Stomach smooth muscle (tissue), 2 donors: ENCODE measurements around the gene CIRBP.
A peak's percentile ranks its signal among the peaks of the same experiment; 100 is the strongest.

Source experiments
- H3K27ac ChIP-seq: one replicate; pipeline ENCODE4 v1.7.0; 2013; ENCODE audit warnings: mild to moderate bottlenecking, low read length, inconsistent platforms
- H3K27me3 ChIP-seq, 2 donors: one replicate each; pipeline ENCODE4 v1.7.0; 2013; ENCODE audit warnings: low read length in 2 of 2; ENCODE audit not compliant: insufficient read depth in 2 of 2, control insufficient read depth in 1 of 2
- H3K36me3 ChIP-seq, 2 donors: one replicate each; pipeline ENCODE4 v1.7.0; 2013; ENCODE audit warnings: low read length in 2 of 2; ENCODE audit not compliant: control insufficient read depth in 2 of 2, insufficient read depth in 2 of 2
- H3K4me1 ChIP-seq: one replicate; pipeline ENCODE4 v1.7.0; 2013; ENCODE audit warnings: low read length; ENCODE audit not compliant: control insufficient read depth, insufficient read depth
- H3K4me3 ChIP-seq, 2 donors: one replicate each; pipeline ENCODE4 v1.7.0; 2013; ENCODE audit warnings: low read length in 2 of 2
- H3K9ac ChIP-seq, 2 donors: one replicate each; pipeline ENCODE4 v1.7.0; 2013; ENCODE audit warnings: low read length in 2 of 2, mild to moderate bottlenecking in 1 of 2
- H3K9me3 ChIP-seq, 2 donors: one replicate each; pipeline ENCODE4 v1.7.0; 2013; ENCODE audit warnings: low read length in 2 of 2; ENCODE audit not compliant: control insufficient read depth in 2 of 2
- donor health status: healthy.
- donor health status: Pancreatic carcinoma.

The CIRBP gene

GRCh38 chr19:1322198-1322981 lies 53.3 kb downstream of the CIRBP start:
- no peak overlapping the region for H3K9ac ChIP-seq

GRCh38 chr19:1324249-1324805 lies 55.2 kb downstream of the CIRBP start:
- Histone ChIP-seq H3K4me3 (peak overlapping the region in 1 of 2 donors; percentile 60), H3K9ac (no peak overlapping the region), H3K36me3 (no peaks in the 10 kb centered on the region), H3K27me3 (peaks cover 15 to 18% of the 10 kb centered on the region in 2 donors), H3K9me3 (no peaks in the 10 kb centered on the region), H3K4me1 (peaks cover 8% of the 10 kb centered on the region), H3K27ac (no peak overlapping the region)

More at GRCh38 chr19:1322198-1322981, 53.3 kb downstream of the CIRBP start:
- H3K36me3 ChIP-seq = no peaks in the 10 kb centered on the region
- H3K4me3 ChIP-seq = no peak overlapping the region
- peaks cover 15 to 23% of the 10 kb centered on the region in 2 donors for H3K27me3 ChIP-seq
- no peaks in the 10 kb centered on the region for H3K9me3 ChIP-seq
- peaks cover 8% of the 10 kb centered on the region for H3K4me1 ChIP-seq
- no peak overlapping the region for H3K27ac ChIP-seq
